IPS DF 6.9 (cell line): ENCODE results near the gene ASIC2.

Experiments
- DNase-seq: peaks from one replicate; pipeline ENCODE4 v3.0.0-alpha.2; 2013; ENCODE audit warnings: low read depth, low spot score
- H3K27ac ChIP-seq: one replicate; pipeline ENCODE4 v1.5.1; 2013; ENCODE audit warnings: low read length, control low read depth
- H3K27me3 ChIP-seq: 2 replicates; pipeline ENCODE4 v1.6.1; 2013; ENCODE audit warnings: mild to moderate bottlenecking, low read length; ENCODE audit not compliant: control insufficient read depth, insufficient read depth
- H3K36me3 ChIP-seq: 2 replicates; pipeline ENCODE4 v1.6.1; 2013; ENCODE audit warnings: low read length; ENCODE audit not compliant: control insufficient read depth, insufficient read depth
- H3K4me1 ChIP-seq: 2 replicates; pipeline ENCODE4 v1.6.1; 2013; ENCODE audit warnings: low read length; ENCODE audit not compliant: control insufficient read depth, insufficient read depth
- H3K4me3 ChIP-seq: 2 replicates; pipeline ENCODE4 v1.5.1; 2013; ENCODE audit warnings: mild to moderate bottlenecking, low read length
- H3K9me3 ChIP-seq: 2 replicates; pipeline ENCODE4 v1.6.1; 2013; ENCODE audit warnings: low read length, inconsistent platforms; ENCODE audit not compliant: control insufficient read depth, insufficient read depth
- WGBS: extraction: QIAGEN DNeasy Blood & Tissue Kit; methylation state at CpG from one replicate; pipeline ENCODE4 v1.1.7; 2013; ENCODE audit warnings: mixed read lengths, missing lambda C conversion rate; ENCODE audit not compliant: insufficient read length, insufficient coverage; 5-methylcytosine and 5-hydroxymethylcytosine counted together

Gene ASIC2

GRCh38 chr17:33290253-33290652 is 2.8 kb downstream of the ASIC2 start:
- Histone ChIP-seq H3K36me3 (no peaks in the 10 kb centered on the region; the same call in 1 of the 2 replicates), H3K4me3 (no peak overlapping the region), H3K27ac (no peak overlapping the region), H3K27me3 (peaks cover 45% of the 10 kb centered on the region), H3K9me3 (no peaks in the 10 kb centered on the region), H3K4me1 (peaks cover 2% of the 10 kb centered on the region)
- no CpG with 5 or more reads among the region's 8 CpGs for WGBS
- no peak for DNase-seq

- WGBS, result no CpG with 5 or more reads among the region's 1 CpG
- DNase-seq, result no peak
Measured at GRCh38 chr17:33288954-33289353, 4.1 kb downstream of the ASIC2 start.

GRCh38 chr17:33287096-33287725 is 5.9 kb downstream of the ASIC2 start:
- no peak for DNase-seq
- Histone ChIP-seq H3K36me3 (no peaks in the 10 kb centered on the region; the same call in 1 of the 2 replicates), H3K27ac (no peak overlapping the region), H3K9me3 (no peaks in the 10 kb centered on the region), H3K4me3 (no peak overlapping the region), H3K27me3 (peaks cover 20% of the 10 kb centered on the region), H3K4me1 (peaks cover 2% of the 10 kb centered on the region)
- WGBS, result no CpG with 5 or more reads among the region's 3 CpGs

More at GRCh38 chr17:33288954-33289353, 4.1 kb downstream of the ASIC2 start:
- H3K27me3 ChIP-seq, result peaks cover 32% of the 10 kb centered on the region
- no peaks in the 10 kb centered on the region for H3K9me3 ChIP-seq
- H3K4me3 ChIP-seq, result no peak overlapping the region
- no peaks in the 10 kb centered on the region; the same call in 1 of the 2 replicates for H3K36me3 ChIP-seq
- no peak overlapping the region for H3K27ac ChIP-seq
- H3K4me1 ChIP-seq, result peaks cover 2% of the 10 kb centered on the region

GRCh38 chr17:33285413-33285812 is 7.7 kb downstream of the ASIC2 start:
- H3K27me3 ChIP-seq, result peaks cover 8% of the 10 kb centered on the region
- H3K4me3 ChIP-seq, result no peak overlapping the region
- H3K27ac ChIP-seq, result no peak overlapping the region
- H3K4me1 ChIP-seq, result peaks cover 2% of the 10 kb centered on the region; the same call in 1 of the 2 replicates
- no CpG with 5 or more reads among the region's 3 CpGs for WGBS
- no peaks in the 10 kb centered on the region for H3K9me3 ChIP-seq
- H3K36me3 ChIP-seq, result no peaks in the 10 kb centered on the region
- DNase-seq, result no peak

- WGBS, result no CpG with 5 or more reads among the region's 4 CpGs
- no peaks in the 10 kb centered on the region for H3K36me3 ChIP-seq
- H3K4me3 ChIP-seq, result no peak overlapping the region
- H3K9me3 ChIP-seq, result no peaks in the 10 kb centered on the region
- no peaks in the 10 kb centered on the region for H3K27me3 ChIP-seq
- no peak overlapping the region for H3K27ac ChIP-seq
- no peak for DNase-seq
- no peaks in the 10 kb centered on the region; the same call in 1 of the 2 replicates for H3K4me1 ChIP-seq
Measured at GRCh38 chr17:33284022-33284421, 9.1 kb downstream of the ASIC2 start.

GRCh38 chr17:33280162-33280943 is 12.7 kb downstream of the ASIC2 start:
- Histone ChIP-seq H3K9me3 (no peaks in the 10 kb centered on the region), H3K27ac (no peak overlapping the region), H3K4me1 (no peaks in the 10 kb centered on the region), H3K27me3 (no peaks in the 10 kb centered on the region), H3K4me3 (no peak overlapping the region), H3K36me3 (no peaks in the 10 kb centered on the region)
- WGBS, result no CpG with 5 or more reads among the region's 8 CpGs
- DNase-seq, result no peak

- Histone ChIP-seq H3K4me1 (no peaks in the 10 kb centered on the region), H3K36me3 (no peaks in the 10 kb centered on the region), H3K27me3 (no peaks in the 10 kb centered on the region), H3K4me3 (no peak overlapping the region), H3K27ac (no peak overlapping the region), H3K9me3 (no peaks in the 10 kb centered on the region)
- DNase-seq, result no peak
- WGBS, result no CpG with 5 or more reads among the region's 10 CpGs
Measured at GRCh38 chr17:33277436-33278100, 15.5 kb downstream of the ASIC2 start.

- no peak for DNase-seq
- no CpG with 5 or more reads among the region's 3 CpGs for whole genome bisulfite sequencing
- H3K27ac ChIP-seq, result no peak overlapping the region
- no peaks in the 10 kb centered on the region for H3K4me1 ChIP-seq
- no peaks in the 10 kb centered on the region for H3K36me3 ChIP-seq
- H3K9me3 ChIP-seq, result no peaks in the 10 kb centered on the region
- no peaks in the 10 kb centered on the region; the same call in 1 of the 2 replicates for H3K27me3 ChIP-seq
- H3K4me3 ChIP-seq, result no peak overlapping the region
Measured at GRCh38 chr17:33273743-33274410, 19.2 kb downstream of the ASIC2 start.

GRCh38 chr17:33273271-33273670 is 19.8 kb downstream of the ASIC2 start:
- no peak for DNase-seq
- no CpG with 5 or more reads among the region's 2 CpGs for WGBS
- H3K36me3 ChIP-seq, result no peaks in the 10 kb centered on the region

GRCh38 chr17:33272438-33272837 is 20.7 kb downstream of the ASIC2 start:
- Histone ChIP-seq H3K27me3 (no peaks in the 10 kb centered on the region; the same call in 1 of the 2 replicates), H3K9me3 (no peaks in the 10 kb centered on the region), H3K36me3 (no peaks in the 10 kb centered on the region), H3K4me3 (no peak overlapping the region), H3K4me1 (no peaks in the 10 kb centered on the region), H3K27ac (no peak overlapping the region)
- no CpG with 5 or more reads among the region's 2 CpGs for WGBS
- DNase-seq, result no peak

More at GRCh38 chr17:33273271-33273670, 19.8 kb downstream of the ASIC2 start:
- H3K4me3 ChIP-seq, result no peak overlapping the region
- H3K27ac ChIP-seq, result no peak overlapping the region
- no peaks in the 10 kb centered on the region; the same call in 1 of the 2 replicates for H3K27me3 ChIP-seq
- H3K4me1 ChIP-seq, result no peaks in the 10 kb centered on the region
- no peaks in the 10 kb centered on the region for H3K9me3 ChIP-seq
